ENCODE results near the gene KLHDC8B.
A peak's percentile ranks its signal among the peaks of the same experiment; 100 is the strongest.

Gene KLHDC8B

GRCh38 chr3:49171775-49172500 lies 540 bp downstream of the KLHDC8B start:
- DNase-seq (ENCODE audit: low spot score) = peak; percentile 57
- in situ Hi-C loops (cut with MboI; ENCODE audit: low pct_unique_long_range_greater_than_20kb, low sequenced_read_pairs, unreplicated experiment) = loop anchor here (25.0 kb wide), 1 partner anchor 265 kb away; the partner anchor contains the start of gene NICN1
- no peak for TF ChIP-seq CTCF (IDR thresholded peaks at IDR 0.05; ENCODE audit: extremely low read depth, insufficient read depth, missing control alignments)

GRCh38 chr3:49172551-49173041 lies 1.2 kb downstream of the KLHDC8B start:
- in situ Hi-C loops (cut with MboI; ENCODE audit: low pct_unique_long_range_greater_than_20kb, low sequenced_read_pairs, unreplicated experiment) = loop anchor here (25.0 kb wide), 1 partner anchor 265 kb away; the partner anchor contains the start of gene NICN1
- TF ChIP-seq CTCF (IDR thresholded peaks at IDR 0.05; ENCODE audit: extremely low read depth, insufficient read depth, missing control alignments) = no peak
- DNase-seq (ENCODE audit: low spot score) = no peak

GRCh38 chr3:49173116-49173791 lies 1.9 kb downstream of the KLHDC8B start:
- no peak for TF ChIP-seq CTCF (IDR thresholded peaks at IDR 0.05; ENCODE audit: extremely low read depth, insufficient read depth, missing control alignments)
- in situ Hi-C loops (cut with MboI; ENCODE audit: low pct_unique_long_range_greater_than_20kb, low sequenced_read_pairs, unreplicated experiment) = loop anchor here (25.0 kb wide), 1 partner anchor 264 kb away; the partner anchor contains the start of gene NICN1
- DNase-seq (ENCODE audit: low spot score) = no peak

- TF ChIP-seq CTCF (IDR thresholded peaks at IDR 0.05; ENCODE audit: extremely low read depth, insufficient read depth, missing control alignments) = no peak
- in situ Hi-C loops (cut with MboI; ENCODE audit: low pct_unique_long_range_greater_than_20kb, low sequenced_read_pairs, unreplicated experiment) = loop anchor here (25.0 kb wide), 1 partner anchor 264 kb away; the partner anchor contains the start of gene NICN1
- DNase-seq (ENCODE audit: low spot score) = no peak
Measured at GRCh38 chr3:49173792-49174170, 2.4 kb downstream of the KLHDC8B start.

GRCh38 chr3:49174397-49174985 lies 3.1 kb downstream of the KLHDC8B start:
- in situ Hi-C loops (cut with MboI; ENCODE audit: low pct_unique_long_range_greater_than_20kb, low sequenced_read_pairs, unreplicated experiment) = loop anchor here (25.0 kb wide), 1 partner anchor 263 kb away; the partner anchor contains the start of gene NICN1
- no peak for DNase-seq (ENCODE audit: low spot score)
- TF ChIP-seq CTCF (IDR thresholded peaks at IDR 0.05; ENCODE audit: extremely low read depth, insufficient read depth, missing control alignments) = no peak

GRCh38 chr3:49175530-49175929 lies 4.1 kb downstream of the KLHDC8B start:
- no peak for TF ChIP-seq CTCF (IDR thresholded peaks at IDR 0.05; ENCODE audit: extremely low read depth, insufficient read depth, missing control alignments)
- no peak for DNase-seq (ENCODE audit: low spot score)
- in situ Hi-C loops (cut with MboI; ENCODE audit: low pct_unique_long_range_greater_than_20kb, low sequenced_read_pairs, unreplicated experiment) = no loop called here
